SK-MEL-5 (cell line): ENCODE measurements around the gene NDUFAF2. TPM values are rescaled to one million over a fixed set of nuclear protein-coding genes. Genes with fewer than 3 reads are reported as not detected.

Source experiments
- DNase-seq: peaks from one replicate; pipeline ENCODE4 v3.0.0-alpha.2; 2016; ENCODE audit warnings: low read depth, low spot score
- in situ Hi-C: cut with HindIII; loops from 2 replicates; pipeline ENCODE4 v1.10.0; 2016; ENCODE audit warnings: low sequenced_read_pairs, high pct_unique_total_duplicates, low pct_unique_long_range_greater_than_20kb
- total RNA-seq: library from RNA; depleted of rRNA; stranded (reverse); fragments of >200 nt; shearing (Covaris generic); gene quantifications from 2 replicates; pipeline ENCODE4 v1.2.3, GENCODE V29; 2014

NDUFAF2 gene
- total RNA-seq, 1 experiment from 2014 or later, result 47.8 TPM

GRCh38 chr5:61139931-61140330 is 194.9 kb downstream of the NDUFAF2 start:
- in situ Hi-C loops, result no loop called here
- no peak for DNase-seq

DNA sequence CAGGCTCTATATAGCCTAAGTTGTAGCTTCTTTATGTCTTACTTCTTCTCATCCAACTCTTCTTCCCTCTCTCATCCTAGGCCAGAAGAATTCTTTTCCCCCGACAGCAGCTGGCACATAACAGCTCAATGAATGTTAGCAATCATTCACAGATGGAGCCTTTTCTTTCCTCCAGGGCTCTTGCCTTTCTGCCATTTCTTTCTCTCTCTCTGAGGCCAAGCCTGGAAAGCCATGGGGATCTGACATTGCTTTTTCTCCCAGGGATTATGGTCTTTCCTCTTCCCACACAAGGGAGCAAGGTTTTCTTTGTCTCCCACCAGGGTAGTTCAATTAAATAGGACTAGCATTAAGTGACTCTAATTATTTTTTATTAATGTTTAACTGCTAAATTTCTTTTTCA is 196.8 kb downstream of the NDUFAF2 start:
- in situ Hi-C loops, result no loop called here
- no peak for DNase-seq

DNA sequence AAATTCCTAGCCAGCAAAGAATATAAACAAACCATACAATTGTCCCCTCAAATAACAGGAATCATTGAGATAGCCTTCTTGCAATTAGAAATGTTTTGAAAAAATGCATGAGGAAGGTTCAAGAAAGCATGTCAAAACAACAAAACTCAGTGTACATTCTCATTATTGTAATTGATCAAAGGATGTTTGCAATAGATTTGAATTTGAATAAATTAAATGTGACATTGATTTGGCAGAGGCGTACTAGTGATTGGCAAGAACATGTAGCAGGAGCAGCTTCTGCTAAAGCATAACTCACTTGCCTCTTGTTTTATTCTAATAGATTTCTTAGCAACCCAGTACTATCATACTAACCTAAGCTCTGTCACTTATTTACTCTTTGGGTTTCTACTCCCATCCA is 197.4 kb downstream of the NDUFAF2 start:
- in situ Hi-C loops, result no loop called here
- DNase-seq, result no peak

DNA sequence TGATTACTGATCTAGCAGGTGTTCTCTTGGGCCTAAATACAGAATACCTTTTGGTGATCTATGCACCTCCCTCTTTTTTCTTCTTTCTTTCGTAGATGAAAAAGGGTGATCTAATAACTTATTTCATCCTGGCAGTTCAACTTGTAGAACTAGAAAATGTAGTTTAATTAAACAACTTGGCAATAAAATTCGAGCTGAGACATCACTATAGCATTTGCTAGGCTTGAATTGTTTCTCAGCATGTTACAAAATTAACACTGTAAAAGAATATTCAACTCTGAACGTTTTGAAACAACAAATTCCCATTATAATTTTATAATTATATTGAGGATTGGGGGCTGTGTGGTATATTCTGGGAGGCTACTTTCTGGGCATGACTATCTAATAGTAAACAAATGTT is 197.8 kb downstream of the NDUFAF2 start:
- DNase-seq, result no peak
- in situ Hi-C loops, result no loop called here

DNA sequence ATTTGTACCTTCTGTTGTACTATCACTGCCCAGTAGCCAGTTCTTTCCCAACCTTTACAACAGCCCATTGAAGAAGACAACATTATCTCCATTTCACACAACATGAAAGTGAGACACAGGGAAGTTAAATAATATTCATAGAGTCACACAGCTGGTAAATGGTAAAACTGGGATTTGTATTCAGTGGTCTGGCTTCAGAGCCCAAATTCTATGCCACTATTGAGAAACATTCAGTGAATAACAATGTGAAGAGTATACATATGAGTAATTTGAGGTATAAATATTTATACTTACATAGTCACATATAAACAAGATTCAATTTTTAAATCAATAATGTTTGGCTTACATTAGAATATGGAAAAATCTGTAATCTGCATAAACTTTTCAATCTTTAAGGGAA is 203.5 kb downstream of the NDUFAF2 start:
- DNase-seq, result no peak
- in situ Hi-C loops, result no loop called here

- in situ Hi-C loops, result no loop called here
Measured at GRCh38 chr5:61151893-61152292, 206.9 kb downstream of the NDUFAF2 start.

GRCh38 chr5:61159070-61159469 is 214.1 kb downstream of the NDUFAF2 start:
- in situ Hi-C loops, result no loop called here
- no peak for DNase-seq

More at GRCh38 chr5:61151893-61152292, 206.9 kb downstream of the NDUFAF2 start:
- peak; percentile 46 for DNase-seq

GRCh38 chr5:61159836-61160235 is 214.8 kb downstream of the NDUFAF2 start:
- in situ Hi-C loops, result no loop called here
- no peak for DNase-seq

DNA sequence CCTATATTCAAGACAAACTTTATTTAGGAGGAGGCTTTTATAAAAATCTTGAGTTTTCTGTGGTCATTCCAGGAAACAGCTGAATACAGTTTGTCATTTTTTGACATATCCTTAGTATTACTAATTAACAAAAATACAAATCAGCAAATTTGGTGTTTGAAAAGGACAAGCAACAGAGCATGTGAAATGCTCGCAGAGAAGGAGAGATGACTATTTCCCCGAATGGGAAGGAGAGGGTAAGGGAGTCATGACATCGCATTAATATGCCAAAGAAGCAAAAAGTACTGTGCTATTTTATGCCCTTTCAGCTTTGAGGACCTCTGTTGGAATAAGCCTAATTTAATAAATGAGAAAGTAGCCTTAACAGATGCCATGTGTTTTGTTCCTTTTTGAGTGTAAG is 215.5 kb downstream of the NDUFAF2 start:
- DNase-seq, result no peak
- in situ Hi-C loops, result no loop called here

DNA sequence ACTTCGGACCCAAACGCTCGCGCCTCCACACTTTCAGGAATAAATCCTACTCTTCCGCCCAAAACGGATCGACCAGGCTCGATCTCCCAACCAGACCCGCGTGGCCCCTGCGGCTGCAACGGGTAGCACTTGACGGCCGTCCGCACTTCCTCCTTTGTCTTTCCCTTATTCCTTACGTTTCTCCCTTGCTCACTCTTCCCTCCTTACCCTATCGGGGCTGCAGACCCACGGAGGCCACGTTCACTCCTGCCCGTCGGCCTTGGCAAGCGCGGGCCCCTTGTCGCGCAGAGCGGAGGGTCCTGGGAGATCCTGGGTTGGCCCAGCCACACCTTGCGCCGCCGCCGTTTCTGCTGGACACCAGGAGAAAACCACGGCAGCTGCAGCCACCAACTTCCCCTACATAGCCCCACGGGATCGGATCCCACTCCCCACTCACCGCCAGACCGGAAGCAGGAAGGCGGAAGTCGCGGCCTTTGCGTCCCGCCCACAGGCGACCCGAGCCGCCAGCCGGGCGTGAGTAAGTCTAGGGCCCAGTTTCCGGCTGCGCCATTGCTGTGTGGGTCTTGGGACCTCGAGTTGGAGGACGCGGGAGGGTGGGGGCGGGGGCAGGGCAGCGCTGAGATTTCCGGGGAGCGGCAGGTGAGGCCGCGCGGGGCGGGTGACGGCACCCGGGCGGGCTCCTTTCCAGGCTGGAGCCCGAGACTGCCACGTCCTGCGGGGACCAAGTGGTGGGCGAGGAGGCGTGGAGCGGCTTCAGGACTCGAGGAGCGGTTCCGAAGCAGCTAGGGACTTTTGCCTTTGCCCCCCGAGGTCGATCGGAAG is 217.2 kb downstream of the NDUFAF2 start, which contains the start of gene SMIM15:
TSS of gene SMIM15 (minus strand) at position 459 of the 822 bp plus-strand sequence. CDS start 2,297 bp downstream, outside the sequence.
- peak; percentile 92 for DNase-seq
- in situ Hi-C loops, result no loop called here

- in situ Hi-C loops, result no loop called here
Measured at GRCh38 chr5:61162832-61163567, 218.0 kb downstream of the NDUFAF2 start.

GRCh38 chr5:61163905-61164304 is 218.9 kb downstream of the NDUFAF2 start:
- DNase-seq, result no peak
- in situ Hi-C loops, result no loop called here

More at GRCh38 chr5:61162832-61163567, 218.0 kb downstream of the NDUFAF2 start:
- DNase-seq, result peak; percentile 41

DNA sequence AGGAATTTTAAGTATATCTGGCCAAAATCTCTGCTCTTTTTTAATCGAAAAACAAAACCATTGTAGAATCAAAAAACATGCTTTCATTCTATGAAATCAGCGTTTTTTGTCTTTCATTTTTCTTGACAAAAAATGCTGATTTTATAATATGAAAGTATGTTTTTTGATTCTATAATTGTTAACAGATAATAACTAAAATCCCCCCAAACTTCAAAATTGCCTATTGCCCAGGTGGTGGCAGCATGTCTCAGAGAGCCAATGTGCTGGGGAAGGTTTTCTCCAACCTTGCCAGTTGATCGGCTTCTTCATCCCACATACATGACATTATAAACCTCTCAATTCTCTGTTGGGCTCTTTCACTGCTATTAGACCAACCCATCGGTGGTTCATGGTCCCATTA is 222.4 kb downstream of the NDUFAF2 start:
- in situ Hi-C loops, result no loop called here
- peak; percentile 56 for DNase-seq

GRCh38 chr5:61168951-61169350 is 223.9 kb downstream of the NDUFAF2 start:
- DNase-seq, result no peak
- in situ Hi-C loops, result no loop called here

DNA sequence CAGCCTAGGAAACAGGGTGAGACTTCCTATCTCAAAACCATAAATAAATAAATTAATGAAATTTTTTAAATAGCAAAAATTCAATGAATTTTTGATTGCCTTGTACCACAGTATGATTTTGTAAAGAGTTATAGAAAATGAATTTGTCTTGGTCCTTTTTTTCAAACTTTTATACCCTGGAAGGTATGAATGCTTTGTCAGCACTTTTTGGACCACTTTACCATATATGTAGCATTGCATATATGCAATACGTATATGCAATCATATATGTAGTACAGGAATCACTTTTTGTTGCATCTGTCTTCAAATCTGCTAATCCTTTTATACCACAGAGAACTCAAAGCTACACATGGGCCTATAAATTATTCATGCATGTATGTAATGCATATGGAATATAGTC is 226.5 kb downstream of the NDUFAF2 start:
- in situ Hi-C loops, result no loop called here
- no peak for DNase-seq

DNA sequence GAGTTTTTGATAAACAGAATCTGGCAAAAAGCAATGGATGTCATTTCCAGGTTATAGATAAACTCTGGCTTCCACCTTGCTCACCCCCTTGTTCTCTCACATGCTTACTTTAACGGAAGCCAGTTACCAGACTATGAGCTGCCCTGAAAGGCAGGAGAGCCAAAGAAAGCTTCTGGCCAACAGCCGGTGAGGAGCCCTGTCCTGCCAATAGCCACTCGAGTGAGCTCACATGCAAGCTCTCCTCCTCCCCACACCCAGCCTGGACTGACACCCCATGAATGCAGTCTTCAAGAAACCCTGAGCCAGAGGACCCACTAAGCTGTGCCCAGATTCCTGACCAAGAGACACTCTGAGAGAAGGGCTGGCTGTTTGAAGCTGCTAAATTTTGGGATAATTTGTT is 231.6 kb downstream of the NDUFAF2 start:
- in situ Hi-C loops, result no loop called here
- DNase-seq, result no peak

DNA sequence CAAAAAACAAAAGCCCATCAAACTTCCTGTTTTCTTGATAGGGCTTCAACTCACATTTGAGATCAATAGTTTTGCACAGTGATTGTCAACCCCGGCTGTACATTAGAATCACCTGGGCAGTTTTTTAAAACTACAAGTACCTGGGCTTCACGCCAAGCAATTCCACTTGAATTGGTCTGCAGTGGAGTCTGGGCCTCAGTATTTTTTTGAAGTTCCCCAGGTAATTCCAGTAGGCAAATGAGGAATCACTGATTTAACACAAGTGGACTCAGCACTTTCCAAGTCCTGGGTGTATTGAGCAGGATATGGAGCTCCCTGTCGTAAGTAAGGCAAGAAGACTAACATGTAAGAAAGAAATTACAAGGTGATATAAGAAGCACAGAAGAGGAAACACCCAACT is 232.1 kb downstream of the NDUFAF2 start:
- no peak for DNase-seq
- in situ Hi-C loops, result no loop called here

- no peak for DNase-seq
- in situ Hi-C loops, result no loop called here
Measured at GRCh38 chr5:61177716-61178115, 232.7 kb downstream of the NDUFAF2 start.

GRCh38 chr5:61178702-61179101 is 233.7 kb downstream of the NDUFAF2 start:
- DNase-seq, result no peak
- in situ Hi-C loops, result no loop called here
